NAMALWA (cell line): ENCODE data around the gene IP6K3.
A peak's percentile ranks its signal among the peaks of the same experiment; 100 is the strongest.

Source experiments
- DNase-seq: peaks from one replicate; pipeline ENCODE4 v3.0.0-alpha.2; 2015; ENCODE audit warnings: low spot score

Gene IP6K3

DNA sequence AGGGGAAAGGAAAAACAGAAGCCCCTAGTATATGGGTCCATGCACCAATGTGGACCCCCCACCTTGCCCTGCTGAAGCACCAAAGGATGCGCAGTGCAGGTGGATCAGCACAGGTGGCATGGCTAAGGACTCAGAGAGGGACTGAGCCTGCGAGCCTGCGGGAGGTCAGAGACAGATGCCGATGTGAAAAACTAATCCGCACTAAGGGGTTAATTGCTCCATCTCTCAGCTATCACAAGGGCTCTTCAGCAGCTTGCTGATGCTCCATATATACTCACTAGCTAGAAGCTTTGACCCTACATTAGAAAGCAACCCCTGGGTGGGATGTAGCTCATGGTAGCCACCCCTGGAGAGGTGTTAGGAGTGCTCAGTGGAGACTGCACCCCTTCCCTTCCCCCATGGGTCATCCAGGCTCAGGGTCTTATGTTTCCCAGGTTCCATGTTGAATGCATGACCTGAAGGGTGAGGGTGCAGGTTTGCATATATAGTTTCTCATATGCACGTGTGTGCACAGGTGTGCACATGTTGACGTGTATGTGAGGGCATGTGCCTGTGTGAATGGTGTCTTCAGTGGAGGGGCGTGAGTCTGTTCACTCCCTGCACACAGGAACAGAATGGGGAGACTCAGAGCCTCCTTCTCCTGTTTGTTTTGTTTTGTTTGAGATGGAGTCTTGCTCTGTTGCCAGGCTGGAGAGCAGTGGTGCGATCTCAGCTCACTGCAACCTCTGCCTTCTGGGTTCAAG, 13.4 kb upstream of the IP6K3 start:
- peak; percentile 26 for DNase-seq

DNA sequence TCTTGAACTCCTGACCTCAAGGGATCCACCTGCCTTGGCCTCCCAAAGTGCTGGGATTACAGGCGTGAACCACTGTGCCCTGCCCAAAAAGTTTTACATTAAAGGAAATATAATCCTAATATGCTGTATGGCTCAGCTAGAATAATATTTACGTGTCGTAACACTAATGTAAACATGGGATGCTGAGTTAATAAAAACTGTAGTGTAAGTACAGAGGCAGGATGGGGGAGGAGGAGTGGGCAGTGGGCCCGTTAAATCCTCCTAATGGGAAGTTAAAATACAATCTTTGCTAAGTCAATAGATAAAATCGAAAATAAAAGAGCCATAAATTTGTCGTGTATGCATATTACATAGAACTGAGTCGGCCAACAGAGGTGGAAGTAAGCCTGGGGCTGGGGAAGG, 12.1 kb upstream of the IP6K3 start:
- no peak for DNase-seq

DNA sequence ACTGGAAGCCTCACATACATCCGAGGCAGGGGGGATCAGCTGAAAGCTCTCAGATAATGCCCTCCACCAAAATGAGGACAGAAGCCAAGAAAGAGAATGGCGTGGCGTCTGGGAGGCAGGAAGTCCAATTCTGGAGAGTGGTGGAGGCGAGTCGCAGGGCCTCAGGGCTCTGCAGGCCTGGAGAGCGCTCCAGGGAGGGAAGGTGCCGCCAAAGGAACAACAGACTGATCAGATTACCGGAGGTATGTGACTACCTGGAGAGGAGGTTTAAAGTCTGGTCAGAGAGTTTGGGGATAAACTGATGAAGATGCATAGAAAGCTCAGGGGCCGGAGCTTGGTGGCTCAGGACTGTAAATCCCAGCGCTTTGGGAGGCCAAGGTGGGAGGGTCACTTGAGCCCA, 11.2 kb upstream of the IP6K3 start:
- DNase-seq: no peak

DNA sequence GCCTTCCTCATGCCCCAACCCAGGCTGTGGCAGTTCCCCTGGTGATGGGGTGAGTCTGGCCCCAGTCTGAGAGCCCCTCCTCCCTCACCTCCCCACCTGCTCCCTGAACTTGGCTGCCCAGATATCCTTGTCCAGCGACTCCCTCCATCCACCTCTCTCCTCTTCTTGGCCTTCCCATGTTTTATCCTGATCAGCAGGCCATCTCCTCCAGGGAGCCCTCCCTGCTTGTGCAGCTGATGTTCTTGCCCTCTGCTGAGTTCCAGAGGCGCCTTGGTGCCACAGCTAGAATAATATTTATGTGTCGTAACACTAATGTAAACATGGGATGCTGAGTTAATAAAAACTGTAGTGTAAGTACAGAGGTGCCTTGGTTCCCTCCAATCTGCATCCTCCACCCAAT, 10.4 kb upstream of the IP6K3 start:
- no peak for DNase-seq

DNA sequence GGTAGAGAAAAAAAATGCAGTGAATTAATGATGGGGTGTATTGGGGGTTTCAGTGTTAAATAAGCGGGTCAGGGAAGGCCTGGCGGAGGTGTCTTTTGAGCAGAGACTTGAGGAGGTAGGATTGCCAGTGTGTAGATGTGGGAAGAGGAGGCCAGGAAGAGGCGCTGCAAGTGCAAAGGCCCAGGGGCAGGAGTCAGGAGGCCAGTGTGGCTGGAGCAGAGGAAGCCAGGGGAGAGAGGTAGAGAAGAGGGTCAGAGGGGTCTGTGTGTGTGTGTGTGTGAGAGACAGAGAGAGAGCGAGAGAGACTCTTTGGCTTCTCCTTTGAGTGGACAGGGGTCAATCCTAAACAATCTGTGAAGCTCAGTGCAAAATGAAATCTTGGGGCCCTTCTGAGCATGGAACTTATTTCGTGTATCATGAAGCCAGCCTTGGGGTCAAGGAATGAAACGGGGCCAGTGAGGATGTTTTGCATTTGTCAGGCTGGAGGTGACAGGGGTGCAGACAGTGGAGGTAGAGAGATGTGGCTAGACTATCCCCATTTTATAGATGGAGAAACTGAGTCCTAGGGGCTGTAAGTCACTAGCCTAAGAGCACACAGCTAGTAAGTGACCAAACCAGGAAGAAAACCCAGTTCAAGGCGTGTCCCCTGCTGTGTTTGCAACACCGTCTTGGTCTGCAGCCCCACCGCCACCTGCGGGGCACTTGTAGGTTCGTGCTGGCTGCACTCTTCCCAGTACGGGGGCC, 9.7 kb upstream of the IP6K3 start:
- DNase-seq: no peak

DNA sequence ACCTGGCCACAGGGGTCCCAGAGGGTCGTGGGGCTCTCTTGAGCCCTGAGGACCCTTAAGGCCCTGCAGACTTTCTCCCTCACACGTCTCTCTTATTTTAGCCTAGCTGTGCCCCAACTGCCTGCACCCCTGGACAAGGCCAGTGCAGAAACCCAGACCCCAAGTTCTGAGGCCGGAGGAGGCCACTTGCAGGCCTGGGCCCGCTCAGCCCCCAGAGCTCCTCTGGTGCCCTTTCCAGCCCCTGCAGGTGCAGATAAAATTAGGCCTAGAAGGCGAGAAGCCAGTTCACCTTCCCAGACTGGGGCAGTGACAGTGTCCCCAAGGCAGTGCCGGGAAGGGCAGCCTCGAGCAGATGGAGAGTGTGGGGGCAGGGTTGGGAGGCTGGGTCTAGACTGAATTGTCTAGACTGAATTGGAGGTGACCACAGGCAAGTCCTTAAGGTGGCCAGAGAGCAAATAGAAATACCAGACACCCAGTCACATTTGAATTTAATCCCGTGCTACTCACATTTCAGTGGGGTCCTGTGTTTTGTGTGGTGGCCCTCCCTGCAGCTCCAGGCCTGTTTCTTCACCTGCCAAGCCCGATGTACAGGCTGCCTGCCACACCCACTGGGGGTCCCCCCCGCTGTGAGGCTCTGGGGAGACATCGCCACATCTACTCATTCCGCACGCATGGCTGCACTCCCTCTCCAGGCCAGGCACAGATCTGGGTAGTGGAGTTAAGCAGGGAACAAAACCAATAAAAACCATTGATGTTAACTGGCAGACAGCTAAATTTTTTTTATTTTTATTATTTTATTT, 8.6 kb upstream of the IP6K3 start:
- DNase-seq: no peak

DNA sequence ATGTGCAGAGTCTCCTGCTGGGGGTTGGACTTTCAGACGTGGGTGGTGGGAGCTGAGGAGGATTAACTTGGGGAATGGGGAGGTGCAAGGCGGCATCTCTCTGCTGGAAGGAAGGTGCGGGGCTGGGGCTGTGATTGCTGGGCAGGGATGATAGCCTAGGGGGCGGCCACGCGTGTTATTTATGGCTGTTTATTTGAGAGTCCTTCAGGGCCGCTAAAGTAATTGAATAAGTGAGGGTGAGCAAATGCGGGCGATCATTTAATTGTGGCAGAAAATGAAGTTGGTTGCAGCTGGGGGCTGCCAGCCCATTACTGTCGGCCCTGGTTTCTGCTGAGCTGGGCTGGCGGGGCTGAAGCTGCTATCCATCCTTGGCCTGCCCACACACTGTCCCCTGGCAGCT, 7.5 kb upstream of the IP6K3 start:
- no peak for DNase-seq

DNA sequence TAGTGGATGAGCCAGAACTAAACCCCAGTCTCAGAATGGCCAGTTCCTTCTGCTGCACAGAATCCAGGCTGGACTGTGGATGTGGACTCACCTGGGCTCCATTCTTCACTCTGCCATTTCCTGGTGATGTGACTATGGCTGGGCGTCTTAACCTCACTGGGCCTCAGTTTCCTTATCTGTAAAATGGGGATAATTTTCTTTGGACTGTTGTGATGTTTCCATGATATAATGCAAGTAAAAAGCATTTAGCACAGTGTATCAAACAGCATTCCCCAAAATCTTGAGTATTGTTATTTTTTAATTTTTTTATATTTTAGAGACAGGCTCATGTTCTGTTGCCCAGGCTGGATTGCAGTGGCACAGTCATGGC, 5.9 kb upstream of the IP6K3 start:
- no peak for DNase-seq

DNA sequence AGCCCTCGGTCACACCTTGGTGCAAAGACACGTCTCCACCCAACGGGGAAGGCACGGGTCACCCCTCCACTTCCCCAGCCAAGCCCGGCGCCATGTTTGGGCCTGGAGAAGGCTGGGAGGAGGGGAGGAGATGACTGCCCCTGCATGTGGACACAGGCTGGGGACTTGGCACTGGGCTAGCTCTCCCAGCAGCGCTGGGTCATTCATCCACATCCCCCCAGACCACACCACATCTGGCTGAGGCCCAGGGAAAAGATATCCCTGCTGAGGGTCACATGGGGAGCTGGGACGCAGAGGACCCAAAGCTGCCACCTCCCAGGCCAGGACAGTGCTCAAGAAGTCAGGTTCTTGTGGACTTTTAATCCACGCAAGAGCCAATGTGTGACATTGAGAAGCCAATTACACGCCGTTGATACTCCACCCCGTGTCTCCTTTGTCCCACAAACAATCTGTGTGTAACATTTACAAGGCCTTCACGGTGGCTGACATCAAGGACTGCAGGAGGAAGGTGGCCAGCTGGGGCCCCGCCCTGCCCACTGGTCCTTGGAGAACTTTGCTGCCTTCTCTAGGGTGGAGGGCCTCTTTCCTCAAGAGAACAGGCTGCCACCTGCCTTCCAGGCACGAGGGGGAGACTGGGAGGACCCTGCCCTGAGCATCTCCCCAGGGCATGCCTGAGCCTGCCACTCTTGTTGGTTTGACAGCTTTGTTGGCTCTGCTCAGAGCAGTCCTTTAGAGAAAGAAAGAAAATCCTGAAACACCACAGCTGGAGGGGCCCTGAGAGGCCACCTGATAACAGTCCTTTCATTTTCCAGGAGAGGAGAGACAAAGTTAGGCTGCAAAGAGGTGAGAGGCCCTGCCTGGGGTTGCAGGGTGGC, 5.3 kb upstream of the IP6K3 start:
- no peak for DNase-seq

DNA sequence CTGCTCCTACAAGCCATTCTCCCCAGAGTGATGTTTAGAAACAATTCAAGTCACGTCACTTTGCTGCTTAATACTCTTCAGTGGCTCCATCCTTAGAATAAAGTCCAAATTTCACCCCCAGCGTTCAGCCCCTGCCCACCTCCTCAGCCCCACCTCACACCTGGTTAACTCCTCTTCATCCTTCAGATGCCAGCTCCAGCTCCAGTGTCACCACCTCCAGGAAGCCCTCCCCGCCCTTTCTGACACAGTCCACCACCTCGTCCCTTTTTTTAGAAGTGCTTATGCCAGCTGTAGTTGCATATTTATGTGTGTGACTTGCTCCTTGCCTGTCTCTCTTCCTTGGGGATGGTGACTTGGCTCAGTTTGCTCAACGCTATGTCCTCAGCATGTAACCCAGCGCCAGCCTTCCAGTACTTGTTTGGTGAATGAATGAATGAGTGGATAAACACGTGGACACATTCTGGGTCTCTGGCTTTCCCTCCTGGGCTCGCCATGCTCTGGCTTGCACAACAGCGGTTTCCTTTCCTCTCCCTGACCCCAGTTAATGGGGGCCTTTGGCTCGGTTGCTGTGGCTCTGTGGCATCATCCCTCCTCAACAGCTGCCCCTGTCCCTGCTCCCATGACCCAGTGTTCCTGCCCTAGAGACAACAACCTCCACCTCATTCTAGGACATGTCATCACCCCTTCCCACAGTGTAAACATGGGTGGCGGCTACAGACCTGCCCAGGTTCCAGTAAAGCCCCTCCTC, 3.7 kb upstream of the IP6K3 start:
- DNase-seq: no peak

DNA sequence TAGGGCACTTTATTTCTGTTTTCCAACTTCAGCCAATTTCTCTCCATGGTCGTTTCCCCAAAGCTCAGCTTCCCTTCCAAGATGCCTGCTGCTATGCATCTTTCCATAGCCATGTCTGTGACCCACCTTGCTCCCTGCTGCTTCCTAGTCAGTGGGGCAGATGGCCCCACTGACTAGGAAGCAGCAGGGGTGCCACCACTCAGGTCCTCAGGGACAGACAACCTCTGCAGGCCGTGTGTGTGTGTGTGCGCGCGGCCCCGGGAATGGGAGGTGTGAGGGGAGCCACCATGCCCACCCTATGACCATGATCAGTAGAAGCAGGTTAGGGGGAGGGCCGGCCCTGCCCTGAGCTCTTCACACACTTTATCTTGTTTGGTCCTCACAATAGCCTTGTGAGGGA, 2.7 kb upstream of the IP6K3 start:
- DNase-seq: no peak

DNA sequence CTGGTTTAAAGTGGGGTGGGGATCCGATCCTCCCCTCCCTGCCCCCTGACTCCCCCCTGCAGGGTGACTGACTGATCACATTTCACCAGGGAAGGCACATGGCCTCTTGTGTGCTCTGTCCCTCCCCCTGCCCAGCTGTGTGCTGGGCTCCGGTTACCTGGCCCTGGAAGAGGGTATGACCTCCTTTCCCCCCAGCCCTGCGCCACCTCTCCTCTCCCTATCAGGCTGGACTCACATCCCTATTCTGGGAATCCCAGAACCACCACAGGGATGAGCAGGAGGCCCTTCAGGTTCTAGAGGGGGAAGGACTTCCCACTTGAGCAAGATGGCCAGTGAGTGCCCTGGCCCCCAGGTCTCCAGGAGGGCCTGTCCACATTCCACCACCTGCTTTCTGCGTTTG, 2.1 kb upstream of the IP6K3 start:
- no peak for DNase-seq

DNA sequence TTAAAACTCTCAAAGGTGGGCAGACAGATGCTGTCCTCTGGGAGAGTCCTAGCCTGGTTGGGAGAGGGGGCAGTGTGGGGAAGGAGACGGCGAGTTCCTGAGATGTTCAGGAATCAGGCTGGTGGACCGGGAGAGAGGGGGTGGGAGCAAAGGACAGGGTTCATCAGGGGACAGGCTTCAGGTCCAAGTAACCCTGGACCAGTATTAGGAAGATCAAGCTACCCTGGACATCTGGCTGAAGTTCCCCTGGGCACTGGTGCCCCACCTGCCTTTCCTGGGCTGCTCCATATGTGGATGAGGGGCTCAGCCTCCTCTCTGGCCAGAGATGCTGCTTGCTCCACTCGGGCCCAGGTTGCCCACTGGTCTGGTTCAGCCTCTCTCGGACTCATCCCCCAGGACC, 1.1 kb upstream of the IP6K3 start:
- no peak for DNase-seq

DNA sequence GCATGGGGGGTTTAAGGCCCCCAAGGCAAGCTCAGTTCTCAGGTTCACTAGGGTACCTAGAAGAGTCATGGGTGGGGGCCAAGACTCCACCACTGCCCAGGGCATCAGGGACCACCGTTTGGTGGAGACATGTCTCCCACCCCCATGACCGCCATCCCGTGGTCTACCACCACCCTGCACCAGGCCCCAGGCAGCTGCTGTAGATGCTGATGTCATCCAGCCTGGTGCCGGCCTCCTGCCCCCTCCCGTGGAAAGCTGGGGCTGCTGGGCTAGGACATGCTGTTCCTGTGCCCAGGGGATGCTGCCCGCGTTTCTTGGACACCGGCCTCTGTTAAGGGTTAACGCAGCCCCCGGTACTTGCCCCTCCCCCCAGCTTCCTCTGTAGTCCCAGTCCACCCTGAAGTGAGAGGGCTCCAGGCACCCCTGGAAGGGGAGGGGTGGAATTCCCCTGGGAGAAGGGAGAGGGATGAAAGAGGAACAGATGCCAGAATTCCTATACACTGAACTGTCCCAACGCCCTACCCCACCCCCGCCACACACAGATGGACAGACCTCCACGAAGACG, 587 bp downstream of the IP6K3 start:
- DNase-seq: no peak

DNA sequence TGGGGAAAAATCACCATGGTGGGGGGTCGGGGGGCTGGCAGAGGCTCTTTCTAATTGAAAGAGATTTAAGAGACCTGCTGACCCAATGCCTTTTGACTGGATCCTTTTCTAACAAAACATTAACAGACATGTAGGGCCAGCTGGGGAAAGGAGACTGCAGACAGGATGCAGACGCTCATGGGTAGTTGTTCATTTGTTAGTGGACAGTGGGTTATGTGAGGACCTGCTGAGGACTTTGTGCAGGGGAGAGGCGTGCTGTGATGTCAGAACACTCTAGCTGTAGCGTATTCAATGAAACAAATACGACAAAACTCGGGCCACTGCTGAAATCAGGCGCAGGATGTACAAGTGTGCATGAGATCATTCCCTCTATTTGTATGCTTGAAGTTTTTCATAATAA, 1.2 kb downstream of the IP6K3 start:
- no peak for DNase-seq

DNA sequence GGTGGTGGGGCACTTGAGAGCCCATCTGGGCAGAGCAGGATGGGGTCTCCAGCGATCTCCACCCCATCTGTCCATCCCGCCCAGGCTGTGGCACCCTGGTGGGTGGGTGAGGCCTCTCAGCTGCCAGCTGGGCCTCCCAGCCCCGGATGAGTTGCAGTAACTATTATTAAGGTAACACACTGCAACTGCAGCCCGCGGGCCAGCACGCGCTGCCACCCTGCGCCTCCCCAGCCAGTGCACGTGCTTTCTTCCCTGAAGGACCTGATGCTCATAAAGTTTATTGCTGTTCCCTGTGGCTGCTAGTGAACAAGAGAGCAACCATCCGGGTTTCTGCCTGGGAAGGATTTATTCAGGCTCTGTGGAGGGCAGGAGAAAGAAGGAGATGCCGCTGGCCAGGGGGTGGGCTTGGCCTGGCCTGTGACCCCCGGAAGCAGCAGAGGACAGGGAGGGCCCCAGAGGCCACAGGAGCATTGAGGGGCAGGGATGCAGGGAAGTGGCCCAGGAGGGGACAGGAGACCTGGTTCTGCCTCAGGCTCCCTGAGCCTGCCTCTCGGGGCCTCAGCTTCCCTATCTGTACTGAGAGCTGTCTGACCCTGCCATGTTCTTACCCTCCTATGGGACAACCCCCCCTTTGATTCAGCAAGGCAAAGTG, 1.7 kb downstream of the IP6K3 start:
- no peak for DNase-seq

DNA sequence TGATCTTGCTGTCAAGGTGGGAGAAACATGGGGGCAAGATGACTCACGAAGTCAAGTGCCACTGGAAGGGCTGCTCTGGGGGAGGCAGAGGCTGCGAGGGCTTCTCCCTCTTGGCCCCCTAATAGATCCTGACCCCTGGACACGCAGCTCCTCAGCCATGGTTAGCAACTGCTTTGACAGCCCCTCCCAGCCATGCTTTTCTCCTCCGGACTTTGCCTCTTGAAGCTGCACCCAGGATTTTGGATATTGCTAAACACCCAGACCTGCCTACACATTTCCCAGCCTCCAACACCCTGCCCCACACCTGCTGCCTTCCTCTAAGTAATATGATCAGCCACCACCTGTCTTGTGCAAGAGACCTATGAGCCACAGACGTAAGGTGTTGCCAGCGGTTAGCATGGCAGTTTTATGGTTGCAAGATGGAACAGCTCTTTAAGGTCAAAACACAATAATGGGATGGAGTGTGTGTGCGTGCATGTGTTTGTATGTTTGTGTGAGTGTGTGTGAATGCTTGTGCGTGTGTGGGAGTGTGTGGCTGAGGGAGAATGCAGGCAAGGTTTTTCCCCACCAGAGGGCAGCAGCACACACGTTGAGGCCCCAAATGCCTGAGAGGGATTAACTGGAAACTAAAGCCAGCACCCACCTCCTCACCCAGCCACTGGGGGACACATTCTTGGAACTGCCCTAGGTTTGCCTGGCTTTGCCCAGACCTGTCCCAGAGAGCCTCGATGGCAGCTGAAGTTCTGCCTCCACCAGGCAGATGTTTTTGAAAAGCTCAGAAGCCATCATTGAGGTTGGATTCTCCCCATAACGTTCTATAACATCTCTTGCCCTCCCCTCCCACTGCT, 2.5 kb downstream of the IP6K3 start:
- peak; percentile 86 for DNase-seq

DNA sequence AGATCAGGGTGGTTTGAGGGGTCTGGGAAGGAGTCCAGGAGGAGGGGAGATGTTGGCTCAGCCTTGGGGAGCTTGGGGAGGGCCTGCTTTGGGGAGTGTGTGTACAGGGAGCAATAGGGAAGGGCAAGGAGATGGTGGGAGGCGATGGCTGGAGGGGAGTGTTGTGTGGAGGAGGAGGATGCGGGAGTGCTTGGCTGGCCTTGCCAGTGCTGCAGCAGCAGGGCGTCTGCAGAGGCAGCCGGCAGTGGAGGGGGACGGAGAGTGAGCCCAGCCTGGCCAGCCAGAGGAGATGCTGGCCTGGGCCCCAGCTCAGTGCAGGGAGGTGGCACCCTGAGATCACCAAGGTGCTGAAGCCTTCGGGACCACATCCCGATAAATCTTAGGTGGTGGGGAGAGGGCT, 3.9 kb downstream of the IP6K3 start:
- DNase-seq: no peak

DNA sequence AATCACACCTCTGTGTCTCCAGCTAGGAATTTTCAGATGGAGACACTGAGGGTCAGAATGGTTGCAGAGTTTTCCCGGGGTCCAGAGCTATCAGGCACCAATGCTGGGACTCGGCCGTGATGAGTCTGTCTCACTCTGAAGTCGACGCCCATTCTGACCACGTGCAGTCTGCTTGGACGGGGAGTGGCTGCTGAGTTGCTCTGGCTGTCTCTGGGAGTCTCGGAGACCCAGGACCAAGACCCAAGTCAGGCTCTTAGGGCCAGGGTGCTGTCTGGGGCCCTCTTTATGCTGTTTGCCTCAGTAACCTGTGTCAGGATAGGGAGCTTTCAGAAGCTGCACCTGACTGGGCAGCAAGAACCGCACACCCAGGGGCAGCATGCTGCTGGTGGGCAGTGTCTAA, 4.6 kb downstream of the IP6K3 start:
- no peak for DNase-seq

DNA sequence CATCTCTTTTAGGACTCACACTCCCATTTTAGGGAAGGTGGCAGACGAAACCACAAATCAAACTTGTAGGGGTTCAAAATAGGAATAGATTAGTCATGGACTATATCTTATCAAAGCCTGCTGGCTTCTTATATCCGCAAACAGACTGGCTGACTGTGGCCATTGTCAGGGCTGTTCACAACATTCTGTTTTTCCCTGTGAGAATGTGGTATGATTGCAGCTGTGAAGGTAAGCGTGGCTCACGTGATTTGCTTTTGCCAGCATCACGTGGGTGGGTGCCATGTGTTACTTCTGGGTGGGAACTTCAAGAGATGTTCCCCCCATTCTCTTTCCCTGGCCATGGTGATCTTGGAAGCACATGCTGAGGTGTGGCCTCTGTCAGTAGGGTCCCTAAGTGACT, 5.9 kb downstream of the IP6K3 start:
- DNase-seq: no peak
